PC-9 (cell line): ENCODE data around the gene CEP192. TPM values are rescaled to one million over a fixed set of nuclear protein-coding genes. Genes with fewer than 3 reads are reported as not detected.
A peak's percentile ranks its signal among the peaks of the same experiment; 100 is the strongest.

Source experiments
- BruUV-seq: library from RNA; stranded (reverse); fragments of 400-500 nt; replicated peaks from 2 replicates; lab custom pipeline; 2021; lab: Mats Ljungman, UMichigan
- CTCF ChIA-PET: fragments of 300-600 bp; sonication (Branson Sonifier 250); formaldehyde crosslinking; loops from one replicate; lab custom pipeline; 2022; ENCODE audit warnings: antibody characterized with exemption; lab: Charles Lee
- POLR2A ChIA-PET: fragments of 300-600 bp; sonication (Branson Sonifier 250); formaldehyde crosslinking; loops from one replicate; lab custom pipeline; 2022; ENCODE audit warnings: antibody characterized with exemption; ENCODE audit not compliant: unreplicated experiment; lab: Charles Lee
- DNase-seq, 2 experiments: peaks; one replicate each; pipeline versions ENCODE4 v3.0.0 to v3.0.0-alpha.2; 2015 to 2022; ENCODE audit warnings: mixed read lengths in 1 of 2
- H2AFZ ChIP-seq: fragments of 200-600 bp; sonication (generic); 2 replicates; pipeline ENCODE4 v1.8.1; 2017; ENCODE audit warnings: antibody characterized with exemption
- H3F3A ChIP-seq: fragments of 200-600 bp; sonication (generic); 2 replicates; pipeline ENCODE4 v1.8.1; 2017; ENCODE audit warnings: antibody characterized with exemption, mild to moderate bottlenecking, low read depth; ENCODE audit not compliant: insufficient read depth
- H3K27ac ChIP-seq: fragments of 200-600 bp; sonication (generic); 2 replicates; pipeline ENCODE4 v1.6.1; 2016; ENCODE audit warnings: mixed run types
- H3K27me3 ChIP-seq: fragments of 200-600 bp; sonication (generic); 2 replicates; pipeline ENCODE4 v1.6.1; 2016; ENCODE audit warnings: low read depth, mixed run types; ENCODE audit not compliant: insufficient read depth
- H3K36me3 ChIP-seq: fragments of 200-600 bp; sonication (generic); 2 replicates; pipeline ENCODE4 v1.6.1; 2016; ENCODE audit warnings: low read depth, mixed run types
- H3K4me1 ChIP-seq: fragments of 200-600 bp; sonication (generic); replicated peaks from 2 replicates; pipeline ENCODE4 v1.6.1; 2016; ENCODE audit warnings: mixed run types; ENCODE audit not compliant: insufficient read depth
- H3K4me2 ChIP-seq: fragments of 200-600 bp; sonication (generic); 2 replicates; pipeline ENCODE4 v1.6.1; 2017; ENCODE audit warnings: mixed run types
- H3K4me3 ChIP-seq: fragments of 200-600 bp; sonication (generic); 2 replicates; pipeline ENCODE4 v1.6.1; 2016; ENCODE audit warnings: mixed run types
- H3K79me2 ChIP-seq: fragments of 200-600 bp; sonication (generic); 2 replicates; pipeline ENCODE4 v1.6.1; 2017; ENCODE audit warnings: low read depth, mixed run types
- H3K9me2 ChIP-seq: fragments of 200-600 bp; sonication (generic); 2 replicates; pipeline ENCODE4 v1.8.1; 2017; ENCODE audit warnings: mild to moderate bottlenecking; ENCODE audit not compliant: insufficient read depth
- H3K9me3 ChIP-seq: fragments of 200-600 bp; sonication (generic); 2 replicates; pipeline ENCODE4 v1.8.1; 2016; ENCODE audit warnings: low read depth; ENCODE audit not compliant: insufficient read depth
- H4K20me1 ChIP-seq: fragments of 200-600 bp; sonication (generic); 2 replicates; pipeline ENCODE4 v1.8.1; 2017; ENCODE audit not compliant: insufficient read depth
- CTCF ChIP-seq: fragments of 200-600 bp; sonication (generic); conservative IDR thresholded peaks from 2 replicates; pipeline ENCODE4 v1.6.1; 2017; ENCODE audit warnings: mixed run types, antibody characterized with exemption, mild to moderate bottlenecking, moderate library complexity
- EZH2 ChIP-seq: fragments of 200-600 bp; sonication (generic); IDR thresholded peaks from 2 replicates; pipeline ENCODE4 v1.8.0; 2017; ENCODE audit warnings: antibody characterized with exemption, low read depth
- intact Hi-C: fragments of 100-400 bp; cut with micrococcal nuclease; formaldehyde crosslinking; loops from one replicate; pipeline ENCODE4 v1.10.0; 2022; ENCODE audit not compliant: unreplicated experiment
- total RNA-seq: library from RNA; stranded (reverse); gene quantifications from 2 replicates; pipeline ENCODE4 v1.2.3, GENCODE V29; 2021

The CEP192 gene
- total RNA-seq, 1 experiment from 2014 or later = 44.9 TPM

GRCh38 chr18:13151656-13152055 lies 160.5 kb downstream of the CEP192 start:
- Histone ChIP-seq H3K27ac (no peak overlapping the region), H4K20me1 (no peaks in the 10 kb centered on the region), H3K9me2 (no peaks in the 10 kb centered on the region), H3K4me1 (no peaks in the 10 kb centered on the region), H3K9me3 (no peaks in the 10 kb centered on the region), H2AFZ (no peak overlapping the region), H3K4me3 (no peak overlapping the region), H3K4me2 (no peak overlapping the region), H3K36me3 (no peaks in the 10 kb centered on the region), H3K79me2 (no peaks in the 10 kb centered on the region), H3F3A (no peaks in the 10 kb centered on the region), H3K27me3 (peaks cover 15% of the 10 kb centered on the region; the same call in 1 of the 2 replicates)
- BruUV-seq = no TSS peak
- CTCF ChIA-PET = no interaction called here
- TF ChIP-seq CTCF (no peak), EZH2 (no peak)
- no peak for DNase-seq
- POLR2A ChIA-PET = no interaction called here
- intact Hi-C loops = loop anchor here (10.0 kb wide), 1 partner anchor 653 kb away; no protein-coding TSS in a partner anchor

- no TSS peak for BruUV-seq
- POLR2A ChIA-PET = no interaction called here
- no peaks in the 10 kb centered on the region for H3K36me3 ChIP-seq
- H3F3A ChIP-seq = no peaks in the 10 kb centered on the region
- H3K27ac ChIP-seq = no peak overlapping the region
- no peaks in the 10 kb centered on the region for H3K9me2 ChIP-seq
- H2AFZ ChIP-seq = no peak overlapping the region
- intact Hi-C loops = loop anchor here (2.0 to 10.0 kb wide), 2 partner anchors 646 to 768 kb away; no protein-coding TSS in a partner anchor
- H3K27me3 ChIP-seq = peaks cover 17% of the 10 kb centered on the region; the same call in 1 of the 2 replicates
- no peak overlapping the region for H3K4me2 ChIP-seq
- H3K9me3 ChIP-seq = no peaks in the 10 kb centered on the region; the same call in 1 of the 2 replicates
- TF ChIP-seq EZH2 (no peak), CTCF (no peak)
- no peak overlapping the region for H3K4me3 ChIP-seq
- H3K79me2 ChIP-seq = no peaks in the 10 kb centered on the region
- DNase-seq = no peak
- CTCF ChIA-PET = interaction anchor here (0.6 to 1.5 kb wide), 3 partner anchors 259 to 414 kb away, joined by 3 to 12 read pairs (median 10); no protein-coding TSS in a partner anchor
- no peaks in the 10 kb centered on the region for H3K4me1 ChIP-seq
- H4K20me1 ChIP-seq = no peaks in the 10 kb centered on the region
Measured at GRCh38 chr18:13158428-13158827, 167.3 kb downstream of the CEP192 start.

- Histone ChIP-seq H3K27me3 (peaks cover 17% of the 10 kb centered on the region; the same call in 1 of the 2 replicates), H2AFZ (no peak overlapping the region), H3K4me3 (no peak overlapping the region), H3F3A (no peaks in the 10 kb centered on the region), H3K4me2 (peak overlapping the region; percentile 38), H3K36me3 (no peaks in the 10 kb centered on the region), H3K9me2 (no peaks in the 10 kb centered on the region), H3K9me3 (no peaks in the 10 kb centered on the region; the same call in 1 of the 2 replicates), H3K79me2 (no peaks in the 10 kb centered on the region), H3K4me1 (no peaks in the 10 kb centered on the region), H4K20me1 (no peaks in the 10 kb centered on the region), H3K27ac (no peak overlapping the region)
- TF ChIP-seq CTCF = peak; percentile 92
- TF ChIP-seq EZH2 = no peak
- no TSS peak for BruUV-seq
- intact Hi-C loops = loop anchor here (1.0 to 10.0 kb wide), 3 partner anchors 432 to 769 kb away; no protein-coding TSS in a partner anchor
- POLR2A ChIA-PET = interaction anchor here (0.6 to 0.7 kb wide), 2 partner anchors 284 to 752 kb away, joined by 4 to 7 read pairs; partner anchors contain the start of gene PRELID3A
- peak in 1 of 2 experiments; percentile 39 for DNase-seq
- CTCF ChIA-PET = interaction anchor here (0.6 to 1.5 kb wide), 6 partner anchors 13 to 641 kb away, joined by 3 to 12 read pairs (median 4); no protein-coding TSS in a partner anchor
Measured at GRCh38 chr18:13159579-13159978, 168.4 kb downstream of the CEP192 start.
